Measurements from ENCODE around the gene QRICH1. TPM values are rescaled to one million over a fixed set of nuclear protein-coding genes. Genes with fewer than 3 reads are reported as not detected.

The QRICH1 gene
- polyA plus RNA-seq, 1 of the 3 experiments (the other 2 are of a cell fraction): 58.5 TPM

- Histone ChIP-seq H2AFZ (ENCODE audit: low read depth) (no peak overlapping the region), H3K4me2 (no peak overlapping the region), H3K4me1 (ENCODE audit: control insufficient read depth in 1 of 2, insufficient read depth in 2 of 2, low read depth in 1 of 2, low read length in 1 of 2) (peaks cover 0 to 21% of the 10 kb centered on the region in 2 experiments; a peak in 1 of 4 replicates), H4K20me1 (ENCODE audit: insufficient read depth) (no peaks in the 10 kb centered on the region), H3F3A (replicated peaks; ENCODE audit: insufficient read depth) (peaks cover 4% of the 10 kb centered on the region), H3K79me2 (ENCODE audit: insufficient read depth) (peaks cover 19% of the 10 kb centered on the region), H3K9ac (no peak overlapping the region), H3K9me2 (no peaks in the 10 kb centered on the region), H3K9me3 (no peaks in the 10 kb centered on the region), H3K27ac (ENCODE audit: low read depth in 2 of 2, low read length in 1 of 2) (no peak overlapping the region), H3K4me3 (ENCODE audit: low read depth in 2 of 2, low read length in 1 of 2) (no peak overlapping the region), H3K36me3 (replicated peaks in 1 of 2; ENCODE audit: control insufficient read depth in 1 of 2, insufficient read depth in 2 of 2, low read length in 1 of 2) (no peaks in the 10 kb centered on the region), H3K27me3 (ENCODE audit: insufficient read depth) (no peaks in the 10 kb centered on the region)
- ChIA-PET POLR2A (interaction anchor here (0.8 kb wide), 1 partner anchor 331 kb away, joined by 3 read pairs; no protein-coding TSS in a partner anchor), CTCF (interaction anchor here (0.9 to 1.6 kb wide), 3 partner anchors 14 to 23 kb away, joined by 3 to 5 read pairs (median 3); partner anchors contain the start of gene WDR6)
- DNase-seq: no peak
- TF ChIP-seq ELF1 (IDR thresholded peaks at IDR 0.05) (no peak), RFX5 (IDR thresholded peaks at IDR 0.05; ENCODE audit: low read length) (no peak), NFIC (IDR thresholded peaks at IDR 0.05; ENCODE audit: borderline replicate concordance) (no peak), GATA2 (CRISPR knock-in tag; IDR thresholded peaks at IDR 0.05) (no peak), EZH2phosphoT487 (IDR thresholded peaks at IDR 0.05; ENCODE audit: borderline replicate concordance, low read depth) (no peak), RAD21 (IDR thresholded peaks at IDR 0.05; ENCODE audit: low read length) (no peak), TCF12 (IDR thresholded peaks at IDR 0.05) (no peak), FOXM1 (IDR thresholded peaks at IDR 0.05; ENCODE audit: low read depth) (no peak), YY1 (IDR thresholded peaks at IDR 0.05; ENCODE audit: low read depth) (no peak), EP300 (IDR thresholded peaks at IDR 0.05; ENCODE audit: borderline replicate concordance in 1 of 2, low read depth in 1 of 2, low read length in 1 of 2) (no peak), FOSL2 (IDR thresholded peaks at IDR 0.05; ENCODE audit: borderline replicate concordance, low read depth) (no peak), TEAD4 (IDR thresholded peaks at IDR 0.05; ENCODE audit: borderline replicate concordance, insufficient read depth) (no peak), NRF1 (IDR thresholded peaks at IDR 0.05; ENCODE audit: low read depth, low read length) (no peak), JUND (IDR thresholded peaks at IDR 0.05) (no peak), PBX3 (IDR thresholded peaks at IDR 0.05) (no peak), CHD2 (IDR thresholded peaks at IDR 0.05; ENCODE audit: low read length, partially characterized antibody) (no peak), SMC3 (IDR thresholded peaks at IDR 0.05; ENCODE audit: low read depth, low read length) (no peak)
- TF ChIP-seq, protein P1, sequence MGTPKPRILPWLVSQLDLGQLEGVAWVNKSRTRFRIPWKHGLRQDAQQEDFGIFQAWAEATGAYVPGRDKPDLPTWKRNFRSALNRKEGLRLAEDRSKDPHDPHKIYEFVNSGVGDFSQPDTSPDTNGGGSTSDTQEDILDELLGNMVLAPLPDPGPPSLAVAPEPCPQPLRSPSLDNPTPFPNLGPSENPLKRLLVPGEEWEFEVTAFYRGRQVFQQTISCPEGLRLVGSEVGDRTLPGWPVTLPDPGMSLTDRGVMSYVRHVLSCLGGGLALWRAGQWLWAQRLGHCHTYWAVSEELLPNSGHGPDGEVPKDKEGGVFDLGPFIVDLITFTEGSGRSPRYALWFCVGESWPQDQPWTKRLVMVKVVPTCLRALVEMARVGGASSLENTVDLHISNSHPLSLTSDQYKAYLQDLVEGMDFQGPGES (IDR thresholded peaks at IDR 0.05; ENCODE audit: low read depth, low read length): no peak
- TF ChIP-seq, protein P2, sequence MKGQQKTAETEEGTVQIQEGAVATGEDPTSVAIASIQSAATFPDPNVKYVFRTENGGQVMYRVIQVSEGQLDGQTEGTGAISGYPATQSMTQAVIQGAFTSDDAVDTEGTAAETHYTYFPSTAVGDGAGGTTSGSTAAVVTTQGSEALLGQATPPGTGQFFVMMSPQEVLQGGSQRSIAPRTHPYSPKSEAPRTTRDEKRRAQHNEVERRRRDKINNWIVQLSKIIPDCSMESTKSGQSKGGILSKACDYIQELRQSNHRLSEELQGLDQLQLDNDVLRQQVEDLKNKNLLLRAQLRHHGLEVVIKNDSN (IDR thresholded peaks at IDR 0.05; ENCODE audit: borderline replicate concordance, low read depth): no peak
Observed at GRCh38 chr3:48993834-48994233, 100.0 kb downstream of the QRICH1 start.

All from SK-N-SH (cell line).